Peyer's patch (tissue), 4 donors: ENCODE measurements around the gene SNIP1.

Experiments used
- POLR2A ChIP-seq, 2 donors: fragments of 450-650 bp; IDR thresholded peaks; one replicate each; pipeline ENCODE4 v1.5.1; 2017; ENCODE audit warnings: antibody characterized with exemption in 2 of 2, mild to moderate bottlenecking in 2 of 2, moderate library complexity in 2 of 2
- TF ChIP-seq, protein P1 (sequence below), 6 experiments: fragments of 450-650 bp in 4 of 6; fragments of 200-600 bp in 2 of 6; sonication (generic) in 1 of 6; IDR thresholded peaks; one replicate each; pipeline ENCODE4 v1.5.1; 2017 to 2019; ENCODE audit warnings: antibody characterized with exemption in 6 of 6, mild to moderate bottlenecking in 3 of 6, moderate library complexity in 1 of 6

DNA sequence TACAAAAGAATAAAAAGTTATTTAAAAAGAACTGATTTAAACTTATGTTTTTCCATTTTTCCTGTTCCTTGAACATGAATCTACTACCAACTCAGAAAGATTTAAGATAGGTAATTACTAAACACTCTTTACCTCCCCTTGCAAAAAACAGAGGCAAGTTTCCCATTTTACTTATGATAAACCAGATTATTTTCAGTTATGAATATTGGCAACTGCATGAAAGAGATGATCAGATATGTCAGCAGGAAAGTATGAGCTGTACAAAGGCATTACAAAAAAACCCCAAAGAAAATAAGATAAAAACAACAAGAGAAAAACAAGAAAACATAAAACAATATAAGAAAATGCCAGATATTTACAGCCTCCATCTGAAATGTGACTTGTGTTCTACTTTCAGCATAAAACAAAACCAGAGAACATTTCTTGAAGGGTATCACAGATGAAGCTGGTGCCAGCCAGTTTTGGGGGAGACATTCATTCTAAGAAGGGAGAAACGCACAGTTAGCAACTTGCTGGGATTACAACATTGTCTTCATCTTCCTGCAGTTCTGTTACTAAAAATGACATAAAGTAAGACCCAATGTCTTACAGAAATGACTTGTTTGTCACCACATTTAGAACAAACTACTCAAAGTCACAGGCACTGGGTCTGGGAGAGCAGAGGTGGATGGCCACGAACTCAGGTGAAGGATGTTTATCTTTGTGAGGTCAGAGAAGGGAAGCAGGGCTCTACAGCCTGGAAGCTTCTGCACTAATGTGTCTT is 60.6 kb downstream of the SNIP1 start:
- TF ChIP-seq, protein P1, sequence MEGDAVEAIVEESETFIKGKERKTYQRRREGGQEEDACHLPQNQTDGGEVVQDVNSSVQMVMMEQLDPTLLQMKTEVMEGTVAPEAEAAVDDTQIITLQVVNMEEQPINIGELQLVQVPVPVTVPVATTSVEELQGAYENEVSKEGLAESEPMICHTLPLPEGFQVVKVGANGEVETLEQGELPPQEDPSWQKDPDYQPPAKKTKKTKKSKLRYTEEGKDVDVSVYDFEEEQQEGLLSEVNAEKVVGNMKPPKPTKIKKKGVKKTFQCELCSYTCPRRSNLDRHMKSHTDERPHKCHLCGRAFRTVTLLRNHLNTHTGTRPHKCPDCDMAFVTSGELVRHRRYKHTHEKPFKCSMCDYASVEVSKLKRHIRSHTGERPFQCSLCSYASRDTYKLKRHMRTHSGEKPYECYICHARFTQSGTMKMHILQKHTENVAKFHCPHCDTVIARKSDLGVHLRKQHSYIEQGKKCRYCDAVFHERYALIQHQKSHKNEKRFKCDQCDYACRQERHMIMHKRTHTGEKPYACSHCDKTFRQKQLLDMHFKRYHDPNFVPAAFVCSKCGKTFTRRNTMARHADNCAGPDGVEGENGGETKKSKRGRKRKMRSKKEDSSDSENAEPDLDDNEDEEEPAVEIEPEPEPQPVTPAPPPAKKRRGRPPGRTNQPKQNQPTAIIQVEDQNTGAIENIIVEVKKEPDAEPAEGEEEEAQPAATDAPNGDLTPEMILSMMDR (IDR thresholded peaks at IDR 0.05), result no peak
- no peak for TF ChIP-seq POLR2A (IDR thresholded peaks at IDR 0.05)
